ENCODE data around the gene CALCR. TPM values are rescaled to one million over a fixed set of nuclear protein-coding genes. Genes with fewer than 3 reads are reported as not detected.

The CALCR gene
- total RNA-seq, 3 donors from 2014 or later = 0.15 to 0.80 (median 0.66) TPM

DNA sequence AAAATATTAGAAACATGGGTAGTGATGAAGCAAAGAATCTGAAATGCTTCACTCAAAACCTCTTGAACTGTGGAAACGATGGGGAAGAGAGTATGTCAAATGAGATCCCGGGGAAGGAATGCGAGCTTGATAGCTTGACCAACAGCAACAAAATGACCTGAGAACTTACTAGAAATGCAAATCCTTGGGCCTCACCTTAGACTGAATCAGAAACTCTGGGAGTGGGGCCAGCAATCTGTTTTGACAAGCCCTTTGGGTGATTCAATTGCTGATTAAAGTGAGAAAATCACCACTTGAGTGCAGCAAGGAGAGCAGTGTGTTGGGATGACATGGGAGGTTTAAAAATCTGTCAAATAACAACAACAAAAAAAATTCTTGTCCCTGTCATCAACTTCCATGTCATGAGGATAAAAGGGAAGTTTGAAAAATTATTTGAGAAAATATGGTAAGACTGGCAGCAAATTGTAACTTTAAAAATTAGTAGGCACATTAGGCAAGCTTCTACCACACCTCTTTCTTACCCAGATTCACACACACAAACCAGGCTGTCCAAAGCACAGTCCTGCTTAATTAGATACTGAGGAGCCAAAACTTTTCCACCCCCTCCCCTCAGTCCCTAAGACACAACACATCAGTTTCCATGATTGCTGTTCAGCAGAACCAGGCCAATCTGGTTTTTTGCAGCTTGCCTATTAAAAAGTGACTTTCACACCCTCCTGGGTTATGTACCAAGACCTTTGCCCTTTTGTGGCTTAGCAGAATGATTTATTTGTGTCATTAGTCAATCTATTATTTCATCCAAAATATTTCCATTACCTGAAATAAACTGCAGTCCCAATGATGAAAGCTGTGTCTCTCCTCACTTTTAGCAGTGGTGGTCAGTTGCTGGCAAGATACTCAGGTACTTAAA is 15.6 kb downstream of the CALCR start:
- no peak overlapping the region for H3K27ac ChIP-seq
- H3K27me3 ChIP-seq = no peaks in the 10 kb centered on the region
- H3K4me1 ChIP-seq = no peaks in the 10 kb centered on the region
- no peak for DNase-seq (ENCODE audit: low spot score in 2 of 2)
- no peaks in the 10 kb centered on the region for H3K9me3 ChIP-seq
- intact Hi-C loops (cut with DNase I; ENCODE audit: low total_unique reads) = no loop called here
- no peaks in the 10 kb centered on the region for H3K36me3 ChIP-seq
- no peak for TF ChIP-seq POLR2AphosphoS5 (IDR thresholded peaks at IDR 0.05)
- TF ChIP-seq, protein P1, sequence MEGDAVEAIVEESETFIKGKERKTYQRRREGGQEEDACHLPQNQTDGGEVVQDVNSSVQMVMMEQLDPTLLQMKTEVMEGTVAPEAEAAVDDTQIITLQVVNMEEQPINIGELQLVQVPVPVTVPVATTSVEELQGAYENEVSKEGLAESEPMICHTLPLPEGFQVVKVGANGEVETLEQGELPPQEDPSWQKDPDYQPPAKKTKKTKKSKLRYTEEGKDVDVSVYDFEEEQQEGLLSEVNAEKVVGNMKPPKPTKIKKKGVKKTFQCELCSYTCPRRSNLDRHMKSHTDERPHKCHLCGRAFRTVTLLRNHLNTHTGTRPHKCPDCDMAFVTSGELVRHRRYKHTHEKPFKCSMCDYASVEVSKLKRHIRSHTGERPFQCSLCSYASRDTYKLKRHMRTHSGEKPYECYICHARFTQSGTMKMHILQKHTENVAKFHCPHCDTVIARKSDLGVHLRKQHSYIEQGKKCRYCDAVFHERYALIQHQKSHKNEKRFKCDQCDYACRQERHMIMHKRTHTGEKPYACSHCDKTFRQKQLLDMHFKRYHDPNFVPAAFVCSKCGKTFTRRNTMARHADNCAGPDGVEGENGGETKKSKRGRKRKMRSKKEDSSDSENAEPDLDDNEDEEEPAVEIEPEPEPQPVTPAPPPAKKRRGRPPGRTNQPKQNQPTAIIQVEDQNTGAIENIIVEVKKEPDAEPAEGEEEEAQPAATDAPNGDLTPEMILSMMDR (IDR thresholded peaks at IDR 0.05) = no peak
- TF ChIP-seq POLR2A (IDR thresholded peaks at IDR 0.05) = no peak
- H3K4me3 ChIP-seq = no peak overlapping the region

GRCh38 chr7:93551931-93552330 is 22.6 kb downstream of the CALCR start:
- no peaks in the 10 kb centered on the region for H3K9me3 ChIP-seq
- TF ChIP-seq POLR2AphosphoS5 (IDR thresholded peaks at IDR 0.05) (no peak), POLR2A (IDR thresholded peaks at IDR 0.05) (no peak)
- TF ChIP-seq, protein P1 (IDR thresholded peaks at IDR 0.05) = no peak
- intact Hi-C loops (cut with DNase I; ENCODE audit: low total_unique reads) = no loop called here

GRCh38 chr7:93551063-93551895 is 23.2 kb downstream of the CALCR start:
- Histone ChIP-seq H3K4me3 (no peak overlapping the region), H3K4me1 (no peaks in the 10 kb centered on the region), H3K36me3 (no peaks in the 10 kb centered on the region), H3K9me3 (no peaks in the 10 kb centered on the region), H3K27me3 (no peaks in the 10 kb centered on the region), H3K27ac (no peak overlapping the region)
- no peak for DNase-seq (ENCODE audit: low spot score in 2 of 2)
- TF ChIP-seq, protein P1 (IDR thresholded peaks at IDR 0.05) = peak in 1 of 3 donors; percentile 16
- TF ChIP-seq POLR2A (IDR thresholded peaks at IDR 0.05) = no peak
- intact Hi-C loops (cut with DNase I; ENCODE audit: low total_unique reads) = no loop called here

More at GRCh38 chr7:93551931-93552330, 22.6 kb downstream of the CALCR start:
- H3K4me1 ChIP-seq = no peaks in the 10 kb centered on the region
- H3K36me3 ChIP-seq = no peaks in the 10 kb centered on the region
- no peak for DNase-seq (ENCODE audit: low spot score in 2 of 2)
- H3K27ac ChIP-seq = no peak overlapping the region
- no peak overlapping the region for H3K4me3 ChIP-seq
- H3K27me3 ChIP-seq = no peaks in the 10 kb centered on the region

GRCh38 chr7:93547716-93548115 is 26.8 kb downstream of the CALCR start:
- intact Hi-C loops (cut with DNase I; ENCODE audit: low total_unique reads) = no loop called here
- H3K36me3 ChIP-seq = no peaks in the 10 kb centered on the region
- H3K27ac ChIP-seq = no peak overlapping the region
- no peaks in the 10 kb centered on the region for H3K9me3 ChIP-seq
- no peaks in the 10 kb centered on the region for H3K4me1 ChIP-seq
- TF ChIP-seq POLR2A (IDR thresholded peaks at IDR 0.05) (no peak), POLR2AphosphoS5 (IDR thresholded peaks at IDR 0.05) (no peak)
- TF ChIP-seq, protein P1 (IDR thresholded peaks at IDR 0.05) = no peak
- DNase-seq (ENCODE audit: low spot score in 2 of 2) = no peak
- H3K4me3 ChIP-seq = no peak overlapping the region
- H3K27me3 ChIP-seq = no peaks in the 10 kb centered on the region

DNA sequence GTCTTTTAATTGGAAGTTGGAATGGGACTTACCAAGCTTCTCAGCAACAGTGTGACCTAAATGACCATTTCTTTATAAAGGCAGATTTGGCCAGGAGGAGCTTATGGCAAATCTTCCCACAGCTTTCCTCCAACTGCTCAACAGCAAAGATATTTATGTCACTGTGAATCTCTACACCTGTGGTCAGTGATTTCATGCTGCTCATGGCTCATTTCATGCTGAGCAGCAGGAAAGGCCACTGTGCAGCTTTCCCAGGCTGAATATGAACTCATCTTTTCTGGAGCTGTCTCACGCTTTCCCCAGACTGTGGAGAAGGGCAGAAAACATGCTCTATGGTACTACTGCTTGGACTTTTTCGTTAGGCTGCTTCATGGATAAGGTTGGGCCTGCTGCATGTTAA is 29.8 kb downstream of the CALCR start:
- Histone ChIP-seq H3K4me1 (no peaks in the 10 kb centered on the region), H3K27me3 (no peaks in the 10 kb centered on the region), H3K36me3 (no peaks in the 10 kb centered on the region), H3K27ac (no peak overlapping the region), H3K4me3 (no peak overlapping the region), H3K9me3 (no peaks in the 10 kb centered on the region)
- no peak for DNase-seq (ENCODE audit: low spot score in 2 of 2)
- intact Hi-C loops (cut with DNase I; ENCODE audit: low total_unique reads) = no loop called here
- TF ChIP-seq POLR2AphosphoS5 (IDR thresholded peaks at IDR 0.05) = no peak
- TF ChIP-seq POLR2A (IDR thresholded peaks at IDR 0.05) = no peak
- TF ChIP-seq, protein P1 (IDR thresholded peaks at IDR 0.05) = no peak

All from breast epithelium (tissue), 4 donors.